Measurements from ENCODE around the gene BRD3.

BRD3 gene

GRCh38 chr9:133981589-133981957, 86.3 kb downstream of the BRD3 start:
- TF ChIP-seq EZH2phosphoT487 (conservative IDR thresholded peaks at IDR 0.05; ENCODE audit: low read length) (no peak), CTCF (IDR thresholded peaks at IDR 0.05; ENCODE audit: insufficient read depth, low read length, poor library complexity, severe bottlenecking) (no peak)
- Histone ChIP-seq H3K9me2 (replicated peaks; ENCODE audit: insufficient read depth, low read length) (no peaks in the 10 kb centered on the region), H3K27me3 (ENCODE audit: low read length) (no peaks in the 10 kb centered on the region), H3K27ac (ENCODE audit: low read depth, low read length) (peak overlapping the region; percentile 97), H4K20me1 (ENCODE audit: low read depth, low read length) (peaks cover 4% of the 10 kb centered on the region; the same call in 1 of the 2 replicates), H3K9me3 (ENCODE audit: insufficient read depth, low read length) (no peaks in the 10 kb centered on the region), H3K4me2 (ENCODE audit: low read depth, low read length, poor library complexity, severe bottlenecking) (peak overlapping the region; percentile 69), H2AFZ (ENCODE audit: low read depth, low read length, severe bottlenecking) (no peak overlapping the region), H3K36me3 (ENCODE audit: low read length) (no peaks in the 10 kb centered on the region), H3K9ac (ENCODE audit: low read length) (peak overlapping the region; percentile 53), H3F3A (ENCODE audit: insufficient read depth) (peaks cover 35% of the 10 kb centered on the region), H3K4me3 (ENCODE audit: insufficient read depth, low read length, poor library complexity, severe bottlenecking) (no peak overlapping the region), H3K79me2 (ENCODE audit: insufficient read depth, low read length) (peaks cover 83% of the 10 kb centered on the region)

- peaks cover 83% of the 10 kb centered on the region for H3K79me2 ChIP-seq (ENCODE audit: insufficient read depth, low read length)
- no peak overlapping the region for H2AFZ ChIP-seq (ENCODE audit: low read depth, low read length, severe bottlenecking)
- H4K20me1 ChIP-seq (ENCODE audit: low read depth, low read length), result peaks cover 4% of the 10 kb centered on the region; the same call in 1 of the 2 replicates
- no peaks in the 10 kb centered on the region for H3K9me2 ChIP-seq (replicated peaks; ENCODE audit: insufficient read depth, low read length)
- TF ChIP-seq EZH2phosphoT487 (conservative IDR thresholded peaks at IDR 0.05; ENCODE audit: low read length) (no peak), CTCF (IDR thresholded peaks at IDR 0.05; ENCODE audit: insufficient read depth, low read length, poor library complexity, severe bottlenecking) (no peak)
- H3K4me2 ChIP-seq (ENCODE audit: low read depth, low read length, poor library complexity, severe bottlenecking), result peak overlapping the region; percentile 69
- no peaks in the 10 kb centered on the region for H3K27me3 ChIP-seq (ENCODE audit: low read length)
- H3K4me3 ChIP-seq (ENCODE audit: insufficient read depth, low read length, poor library complexity, severe bottlenecking), result no peak overlapping the region
- peak overlapping the region; percentile 97 for H3K27ac ChIP-seq (ENCODE audit: low read depth, low read length)
- peak overlapping the region; percentile 53 for H3K9ac ChIP-seq (ENCODE audit: low read length)
- peaks cover 35% of the 10 kb centered on the region for H3F3A ChIP-seq (ENCODE audit: insufficient read depth)
- no peaks in the 10 kb centered on the region for H3K36me3 ChIP-seq (ENCODE audit: low read length)
- H3K9me3 ChIP-seq (ENCODE audit: insufficient read depth, low read length), result no peaks in the 10 kb centered on the region
These were observed 86.8 kb downstream of the BRD3 start for GRCh38 chr9:133980864-133981588.
